ENCODE results near the gene TTF2. TPM values are rescaled to one million over a fixed set of nuclear protein-coding genes. Genes with fewer than 3 reads are reported as not detected.

TTF2 gene
- total and polyA plus RNA-seq, 2 of the 8 experiments (the other 6 are each of a cell fraction or from before 2014, with no cell fraction given): 16.9 to 89.6 TPM

DNA sequence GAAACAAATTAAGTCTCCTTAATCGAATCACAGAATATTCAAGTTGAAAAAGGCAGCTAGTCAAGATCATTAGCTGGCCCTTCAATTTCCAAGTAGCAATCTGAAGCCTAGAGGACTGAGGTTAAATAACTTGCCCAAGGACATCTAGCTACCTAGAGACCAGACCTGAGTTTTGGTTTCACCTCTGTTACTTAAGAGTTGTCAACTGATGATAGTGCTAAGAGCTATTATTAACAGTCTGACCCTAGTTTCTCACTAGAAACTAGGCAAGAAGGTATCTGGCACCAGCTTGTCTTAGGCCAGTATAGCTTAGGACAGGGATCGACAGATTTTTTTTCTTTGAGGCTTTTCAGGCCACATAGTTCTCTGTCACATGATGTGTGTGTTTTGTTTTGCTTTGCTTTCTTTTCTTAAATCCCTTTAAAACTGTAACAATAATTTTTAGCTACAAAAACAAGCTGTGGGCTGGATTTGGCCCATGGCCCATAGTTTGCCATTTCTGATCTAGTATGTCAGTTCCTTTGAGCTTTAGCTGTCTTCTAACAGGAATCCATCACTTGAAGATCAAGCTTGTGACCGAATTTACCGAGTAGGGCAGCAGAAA, 38.3 kb downstream of the TTF2 start:
- H2BK12ac ChIP-seq (ENCODE audit: low read depth, low read length): no peak overlapping the region
- H3K14ac ChIP-seq (ENCODE audit: insufficient read length): no peak overlapping the region
- POLR2A ChIA-PET (ENCODE audit: partially characterized antibody): interaction anchor here (1.1 to 1.2 kb wide), 2 partner anchors 12 to 188 kb away, joined by 3 to 4 read pairs; no protein-coding TSS in a partner anchor
- CTCF ChIA-PET (ENCODE audit: partially characterized antibody): interaction anchor here (0.9 to 1.2 kb wide), 5 partner anchors 14 to 188 kb away, joined by 3 read pairs; no protein-coding TSS in a partner anchor
- no peaks in the 10 kb centered on the region for H3K27me3 ChIP-seq (replicated peaks in 1 of 4; ENCODE audit: control insufficient read depth in 3 of 4, extremely low read depth in 1 of 4, insufficient read depth in 3 of 4, low read length in 3 of 4)
- no peak overlapping the region for H3K4ac ChIP-seq (replicated peaks; ENCODE audit: insufficient read length, low read depth, low read length)
- no peak overlapping the region for H2AK5ac ChIP-seq (ENCODE audit: low read depth, low read length)
- no peaks in the 10 kb centered on the region; a peak in 1 of 7 replicates for H3K4me1 ChIP-seq (replicated peaks in 1 of 4; ENCODE audit: control insufficient read depth in 3 of 4, insufficient read depth in 4 of 4, low read length in 3 of 4)
- no peak overlapping the region for H2BK5ac ChIP-seq (ENCODE audit: low read depth, low read length)
- H3K79me2 ChIP-seq (ENCODE audit: control insufficient read depth in 1 of 2, insufficient read depth in 2 of 2, low read length in 2 of 2): no peaks in the 10 kb centered on the region
- peaks cover 42 to 86% (median 76%) of the 10 kb centered on the region in 4 experiments for H3K36me3 ChIP-seq (ENCODE audit: control insufficient read depth in 2 of 4, insufficient read depth in 4 of 4, low read length in 3 of 4)
- no peak overlapping the region for H4K91ac ChIP-seq (replicated peaks; ENCODE audit: insufficient read length, low read length)
- H4K20me1 ChIP-seq (replicated peaks in 1 of 2; ENCODE audit: control insufficient read depth in 1 of 2, insufficient read depth in 2 of 2, low read length in 2 of 2): peaks cover 0 to 2% of the 10 kb centered on the region in 2 experiments
- no peak overlapping the region for H3K9ac ChIP-seq (replicated peaks in 1 of 4; ENCODE audit: extremely low read depth in 1 of 4, low read depth in 3 of 4, low read length in 3 of 4)
- no peak overlapping the region for H4K8ac ChIP-seq (ENCODE audit: extremely low read depth, insufficient read depth, low read length)
- H3K4me2 ChIP-seq (ENCODE audit: insufficient read depth in 1 of 2, low read depth in 2 of 2, low read length in 2 of 2): no peak overlapping the region
- H3K23ac ChIP-seq (ENCODE audit: insufficient read length): no peak overlapping the region
- FAIRE-seq (no peak), DNase-seq (ENCODE audit: low read depth in 1 of 2, low spot score in 2 of 2) (no peak)
- no peak overlapping the region for H2BK120ac ChIP-seq (replicated peaks; ENCODE audit: low read depth, low read length)
- no peak overlapping the region for H2BK15ac ChIP-seq (ENCODE audit: low read length)
- H3K56ac ChIP-seq (replicated peaks; ENCODE audit: insufficient read length, low read depth, low read length): no peak overlapping the region
- no peak overlapping the region for H3K18ac ChIP-seq (ENCODE audit: extremely low read depth, low read length)
- H3K79me1 ChIP-seq (ENCODE audit: low read depth, low read length): no peaks in the 10 kb centered on the region
- H3K9me3 ChIP-seq (ENCODE audit: insufficient read depth in 2 of 2, low read depth in 1 of 2, low read length in 1 of 2): no peaks in the 10 kb centered on the region
- no peak overlapping the region for H2BK20ac ChIP-seq (ENCODE audit: low read length)
- H4K5ac ChIP-seq (ENCODE audit: insufficient read length, low read depth, low read length): no peak overlapping the region
- no peaks in the 10 kb centered on the region for H3K23me2 ChIP-seq (ENCODE audit: low read depth, low read length)
- 91% methylated on average over 4 of the region's 4 CpGs; no CpG with 5 or more reads in 1 of the 2 experiments for WGBS, 2 experiments (ENCODE audit: extremely low coverage in 1 of 2, insufficient coverage in 1 of 2, insufficient read length in 1 of 2, insufficient replicate concordance in 2 of 2, low coverage in 1 of 2, low lambda C conversion rate in 2 of 2, missing lambda C conversion rate in 1 of 2)
- no peak overlapping the region for H3K4me3 ChIP-seq (ENCODE audit: extremely low read depth in 1 of 4, insufficient read depth in 2 of 4, low read depth in 3 of 4, low read length in 4 of 4)
- no peak for TF ChIP-seq RAD21 (IDR thresholded peaks at IDR 0.05 in 1 of 2, conservative IDR thresholded peaks at IDR 0.05 in 1 of 2; ENCODE audit: low read depth in 2 of 2, low read length in 2 of 2)
- no peak for TF ChIP-seq KDM4A (IDR thresholded peaks at IDR 0.05; ENCODE audit: low read depth, low read length, severe bottlenecking)
- TF ChIP-seq ATF2 (IDR thresholded peaks at IDR 0.05; ENCODE audit: low read length): no peak
- no peak for TF ChIP-seq GTF2F1 (IDR thresholded peaks at IDR 0.05; ENCODE audit: borderline replicate concordance, low read depth, low read length)
- H3K27ac ChIP-seq (ENCODE audit: low read depth, low read length): no peak overlapping the region
- H2AFZ ChIP-seq (ENCODE audit: low read length): no peak overlapping the region
